Measurements from ENCODE around the gene MGMT.

Gene MGMT

GRCh38 chr10:129730272-129730992 is 263.4 kb downstream of the MGMT start:
- DNase-seq (ENCODE audit: low read depth in 2 of 2) = no peak

- DNase-seq (ENCODE audit: low read depth in 2 of 2) = no peak
Observed at GRCh38 chr10:129730993-129731325, 263.9 kb downstream of the MGMT start.

- no peak for DNase-seq (ENCODE audit: low read depth in 2 of 2)
Observed at GRCh38 chr10:129740532-129741279, 273.7 kb downstream of the MGMT start.

- DNase-seq (ENCODE audit: low read depth in 2 of 2) = no peak
Observed at GRCh38 chr10:129741280-129741977, 274.4 kb downstream of the MGMT start.

- DNase-seq (ENCODE audit: low read depth in 2 of 2) = no peak
Observed at GRCh38 chr10:129741978-129742741, 275.1 kb downstream of the MGMT start.

GRCh38 chr10:129742742-129743550 is 275.9 kb downstream of the MGMT start:
- no peak for DNase-seq (ENCODE audit: low read depth in 2 of 2)

GRCh38 chr10:129743738-129744133 is 276.7 kb downstream of the MGMT start:
- no peak for DNase-seq (ENCODE audit: low read depth in 2 of 2)

- DNase-seq (ENCODE audit: low read depth in 2 of 2) = no peak
Observed at GRCh38 chr10:129744134-129745111, 277.4 kb downstream of the MGMT start.

- no peak for DNase-seq (ENCODE audit: low read depth in 2 of 2)
Observed at GRCh38 chr10:129745186-129745750, 278.2 kb downstream of the MGMT start.

- DNase-seq (ENCODE audit: low read depth in 2 of 2) = no peak
Observed at GRCh38 chr10:129754211-129755050, 287.4 kb downstream of the MGMT start.

GRCh38 chr10:129755158-129755591 is 288.1 kb downstream of the MGMT start:
- DNase-seq (ENCODE audit: low read depth in 2 of 2) = no peak

- DNase-seq (ENCODE audit: low read depth in 2 of 2) = no peak
Observed at GRCh38 chr10:129755621-129756020, 288.6 kb downstream of the MGMT start.

GRCh38 chr10:129756912-129757901 is 290.2 kb downstream of the MGMT start:
- DNase-seq (ENCODE audit: low read depth in 2 of 2) = no peak

GRCh38 chr10:129758207-129759021 is 291.4 kb downstream of the MGMT start:
- DNase-seq (ENCODE audit: low read depth in 2 of 2) = no peak

GRCh38 chr10:129759214-129760002 is 292.4 kb downstream of the MGMT start:
- no peak for DNase-seq (ENCODE audit: low read depth in 2 of 2)

- DNase-seq (ENCODE audit: low read depth in 2 of 2) = no peak
Observed at GRCh38 chr10:129760003-129760315, 292.9 kb downstream of the MGMT start.

All from stimulated activated CD4-positive, alpha-beta T cell treated with anti-CD3 and anti-CD28 coated beads, Interleukin-15, amount 100 ng/mL, for 48 hours (primary cell).